HCT116 (cell line): ENCODE data around the gene CNTN4. TPM values are rescaled to one million over a fixed set of nuclear protein-coding genes. Genes with fewer than 3 reads are reported as not detected.

Experiments
- ATAC-seq: fragments of 200-7000 bp; cut with Tn5 transposase; 2 replicates; pipeline ENCODE4 v1.9.1; 2020; ENCODE audit warnings: mild to moderate bottlenecking, moderate library complexity
- BruUV-seq: library from RNA; stranded (reverse); fragments of 400-500 nt; replicated peaks from 2 replicates; lab custom pipeline; 2021; lab: Mats Ljungman, UMichigan
- CTCF ChIA-PET: fragments of 300-600 bp; sonication (Branson Sonifier 250); formaldehyde crosslinking; loops from one replicate; lab custom pipeline; 2021; ENCODE audit warnings: antibody characterized with exemption; lab: Charles Lee
- POLR2A ChIA-PET: fragments of 300-600, 350-600 bp; sonication (Branson Sonifier 250); formaldehyde crosslinking; loops from one replicate; lab custom pipeline; 2021; ENCODE audit warnings: antibody characterized with exemption; lab: Charles Lee
- RAD21 ChIA-PET, 2 experiments: fragments of 300-600 bp; sonication (Branson Sonifier 250); formaldehyde crosslinking; loops; one replicate each; lab custom pipeline; 2023; ENCODE audit warnings: low total read pairs in 2 of 2; ENCODE audit not compliant: uncharacterized antibody in 2 of 2, unreplicated experiment in 2 of 2, low non-redundant PET in 1 of 2; lab: Charles Lee
- DNase-seq: peaks from one replicate; pipeline ENCODE4 v3.0.0-alpha.2; 2010; ENCODE audit warnings: low read depth, low spot score
- H2AFZ ChIP-seq: fragments of 200-600 bp; shearing (Covaris generic), sonication (generic); 2 replicates; pipeline ENCODE4 v1.6.1; 2017; ENCODE audit warnings: low read depth, mixed run types, mixed read lengths, antibody characterized with exemption, low read length; ENCODE audit not compliant: poor library complexity, severe bottlenecking
- H3K27ac ChIP-seq: 2 replicates; pipeline ENCODE4 v1.5.1; 2012; ENCODE audit warnings: low read depth, low read length
- H3K27me3 ChIP-seq: fragments of 200-600 bp; sonication (generic); 2 replicates; pipeline ENCODE4 v1.6.1; 2016; ENCODE audit warnings: mixed run types, low read length, mixed read lengths; ENCODE audit not compliant: insufficient read depth
- H3K36me3 ChIP-seq, 2 experiments: fragments of 200-500 bp in 1 of 2; fragments of 200-600 bp in 1 of 2; sonication (Bioruptor generic) in 1 of 2; sonication (generic) in 1 of 2; 2 replicates each; pipeline versions ENCODE4 v1.5.1 to v1.6.1; 2014 to 2016; ENCODE audit warnings: low read length in 2 of 2, inconsistent platforms in 1 of 2, mixed read lengths in 1 of 2, mixed run types in 1 of 2; ENCODE audit not compliant: insufficient read depth in 2 of 2, control insufficient read depth in 1 of 2
- H3K4me1 ChIP-seq, 2 experiments: fragments of 200-600 bp in 1 of 2; sonication (generic) in 1 of 2; 2 replicates each; pipeline versions ENCODE4 v1.5.1 to v1.6.1; 2012 to 2017; ENCODE audit warnings: low read length in 2 of 2, inconsistent platforms in 1 of 2, mild to moderate bottlenecking in 1 of 2, mixed read lengths in 1 of 2, mixed run types in 1 of 2, moderate library complexity in 1 of 2; ENCODE audit not compliant: insufficient read depth in 2 of 2, control insufficient read depth in 1 of 2
- H3K4me2 ChIP-seq: fragments of 200-600 bp; sonication (generic); 2 replicates; pipeline ENCODE4 v1.6.1; 2017; ENCODE audit warnings: mixed run types, low read length, mixed read lengths
- H3K4me3 ChIP-seq, 2 experiments: fragments of 200-600 bp in 1 of 2; sonication (generic) in 1 of 2; replicated peaks in 1 of 2; 2 replicates each; pipeline ENCODE4 v1.5.1; 2011 to 2016; ENCODE audit warnings: low read length in 2 of 2, control low read depth in 1 of 2, low read depth in 1 of 2, mild to moderate bottlenecking in 1 of 2, mixed read lengths in 1 of 2, mixed run types in 1 of 2
- H3K79me2 ChIP-seq: fragments of 200-600 bp; sonication (generic); 2 replicates; pipeline ENCODE4 v1.6.1; 2017; ENCODE audit warnings: mild to moderate bottlenecking, mixed run types, low read length, moderate library complexity, mixed read lengths; ENCODE audit not compliant: insufficient read depth
- H3K9ac ChIP-seq: fragments of 200-600 bp; sonication (generic); 2 replicates; pipeline ENCODE4 v1.6.1; 2016; ENCODE audit warnings: low read length, mixed read lengths
- H3K9me2 ChIP-seq: fragments of 200-600 bp; sonication (generic), shearing (Covaris generic); 2 replicates; pipeline ENCODE4 v1.6.1; 2017; ENCODE audit warnings: mixed run types, mild to moderate bottlenecking, moderate library complexity; ENCODE audit not compliant: insufficient read depth
- H3K9me3 ChIP-seq, 2 experiments: fragments of 200-500 bp in 1 of 2; fragments of 200-600 bp in 1 of 2; sonication (Bioruptor generic) in 1 of 2; sonication (generic) in 1 of 2; 2 replicates each; pipeline ENCODE4 v1.6.1; 2014 to 2017; ENCODE audit warnings: low read length in 2 of 2, mixed read lengths in 2 of 2, inconsistent platforms in 1 of 2, low read depth in 1 of 2, mild to moderate bottlenecking in 1 of 2, mixed run types in 1 of 2, moderate library complexity in 1 of 2; ENCODE audit not compliant: control insufficient read depth in 1 of 2, insufficient read depth in 1 of 2
- H4K20me1 ChIP-seq: fragments of 200-600 bp; sonication (generic), shearing (Covaris generic); 2 replicates; pipeline ENCODE4 v1.6.1; 2017; ENCODE audit warnings: mixed run types, mild to moderate bottlenecking, moderate library complexity; ENCODE audit not compliant: insufficient read depth
- CEBPB ChIP-seq: IDR thresholded peaks from 2 replicates; pipeline ENCODE4 v1.6.1; 2012; ENCODE audit warnings: low read depth
- EZH2 ChIP-seq: fragments of 200-600 bp; sonication (generic); IDR thresholded peaks from 2 replicates; pipeline ENCODE4 v1.6.1; 2017; ENCODE audit warnings: antibody characterized with exemption, mixed run types
- FOSL1 ChIP-seq: IDR thresholded peaks from 2 replicates; pipeline ENCODE4 v1.6.1; 2012; ENCODE audit warnings: low read depth
- POLR2A ChIP-seq: IDR thresholded peaks from 2 replicates; pipeline ENCODE4 v1.7.0; 2011; ENCODE audit warnings: borderline replicate concordance; ENCODE audit not compliant: insufficient read depth, insufficient read length; ENCODE audit errors: extremely low read depth
- POLR2AphosphoS5 ChIP-seq: IDR thresholded peaks from 2 replicates; pipeline ENCODE4 v1.6.1; 2011; ENCODE audit warnings: mild to moderate bottlenecking, low read depth, low read length, moderate library complexity
- RAD21 ChIP-seq: IDR thresholded peaks from 2 replicates; pipeline ENCODE4 v1.6.1; 2012; ENCODE audit warnings: low read depth, mild to moderate bottlenecking
- SP1 ChIP-seq: IDR thresholded peaks from 2 replicates; pipeline ENCODE4 v1.6.1; 2012; ENCODE audit warnings: low read depth
- TCF7L2 ChIP-seq: IDR thresholded peaks from 2 replicates; pipeline ENCODE4 v1.7.0; 2011; ENCODE audit warnings: borderline replicate concordance, inconsistent platforms; ENCODE audit not compliant: insufficient read depth, insufficient read length; ENCODE audit errors: extremely low read depth
- ZNF274 ChIP-seq: fragments of 200-500 bp; sonication (Bioruptor generic); IDR thresholded peaks from 2 replicates; pipeline ENCODE4 v1.6.1; 2014; ENCODE audit warnings: mild to moderate bottlenecking, low read depth, low read length, inconsistent platforms
- intact Hi-C: fragments of 100-400 bp; cut with micrococcal nuclease; formaldehyde crosslinking; loops from 2 replicates; pipeline ENCODE4 v1.10.0; 2022
- total RNA-seq: library from RNA; stranded (reverse); gene quantifications from one replicate; pipeline ENCODE4 v1.2.1, GENCODE V29; 2021; ENCODE audit not compliant: unreplicated experiment
- TF ChIP-seq, protein P1 (sequence below): IDR thresholded peaks from 2 replicates; pipeline ENCODE4 v1.6.1; 2012
- TF ChIP-seq, protein P2 (sequence below), 3 experiments: fragments of 200-600 bp in 1 of 3; sonication (generic) in 1 of 3; IDR thresholded peaks in 2 of 3; conservative IDR thresholded peaks in 1 of 3; 2 replicates each; pipeline ENCODE4 v1.5.1; 2012 to 2017; ENCODE audit warnings: low read depth in 2 of 3, low read length in 2 of 3, antibody characterized with exemption in 1 of 3, borderline replicate concordance in 1 of 3, control low read depth in 1 of 3, mild to moderate bottlenecking in 1 of 3, mixed read lengths in 1 of 3, mixed run types in 1 of 3, moderate library complexity in 1 of 3; ENCODE audit not compliant: insufficient read depth in 1 of 3
- TF ChIP-seq, protein P3 (sequence below): IDR thresholded peaks from 2 replicates; pipeline ENCODE4 v1.6.1; 2011; ENCODE audit warnings: mild to moderate bottlenecking, low read length, moderate library complexity; ENCODE audit not compliant: insufficient replicate concordance; ENCODE audit errors: extremely low read depth

Gene CNTN4
- total RNA-seq, 1 experiment from 2014 or later = not detected

DNA sequence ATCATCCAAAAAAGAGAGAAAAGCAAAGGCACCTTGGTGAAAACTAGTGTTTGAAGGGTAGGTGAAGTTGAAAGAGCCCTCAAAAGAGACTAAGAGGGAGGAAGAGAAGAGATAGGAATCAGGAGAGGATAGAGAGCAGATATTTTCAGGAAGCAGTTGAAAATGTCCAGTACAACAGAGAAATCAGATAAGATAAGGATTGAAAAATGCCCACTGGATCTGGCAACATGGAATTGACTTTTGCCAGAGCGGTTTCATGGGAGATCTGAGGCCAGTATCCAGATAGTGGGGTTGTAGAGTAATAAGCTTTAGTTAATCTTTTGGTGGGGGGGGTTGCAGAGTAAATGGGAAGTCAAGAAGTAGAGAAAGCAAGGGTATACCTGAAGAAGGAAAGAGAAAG lies 674.1 kb downstream of the CNTN4 start:
- POLR2A ChIA-PET = no interaction called here
- no peak overlapping the region for H3K4me3 ChIP-seq
- peaks cover 10 to 18% of the 10 kb centered on the region in 2 experiments; a peak in 2 of 4 replicates for H3K9me3 ChIP-seq
- TF ChIP-seq CEBPB (no peak), ZNF274 (no peak)
- TF ChIP-seq, protein P1, sequence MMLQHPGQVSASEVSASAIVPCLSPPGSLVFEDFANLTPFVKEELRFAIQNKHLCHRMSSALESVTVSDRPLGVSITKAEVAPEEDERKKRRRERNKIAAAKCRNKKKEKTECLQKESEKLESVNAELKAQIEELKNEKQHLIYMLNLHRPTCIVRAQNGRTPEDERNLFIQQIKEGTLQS = no peak
- TF ChIP-seq, all 23 proteins: peak for 0
- DNase-seq (no peak), ATAC-seq (no peak)
- Histone ChIP-seq H2AFZ (no peak overlapping the region), H4K20me1 (no peaks in the 10 kb centered on the region), H3K9ac (no peak overlapping the region), H3K4me2 (no peak overlapping the region), H3K9me2 (no peaks in the 10 kb centered on the region), H3K27ac (no peak overlapping the region), H3K27me3 (no peaks in the 10 kb centered on the region), H3K36me3 (no peaks in the 10 kb centered on the region), H3K4me1 (no peaks in the 10 kb centered on the region), H3K79me2 (no peaks in the 10 kb centered on the region)
- ChIA-PET RAD21 (no interaction called here), CTCF (no interaction called here)
- intact Hi-C loops = no loop called here
- BruUV-seq = no TSS peak

DNA sequence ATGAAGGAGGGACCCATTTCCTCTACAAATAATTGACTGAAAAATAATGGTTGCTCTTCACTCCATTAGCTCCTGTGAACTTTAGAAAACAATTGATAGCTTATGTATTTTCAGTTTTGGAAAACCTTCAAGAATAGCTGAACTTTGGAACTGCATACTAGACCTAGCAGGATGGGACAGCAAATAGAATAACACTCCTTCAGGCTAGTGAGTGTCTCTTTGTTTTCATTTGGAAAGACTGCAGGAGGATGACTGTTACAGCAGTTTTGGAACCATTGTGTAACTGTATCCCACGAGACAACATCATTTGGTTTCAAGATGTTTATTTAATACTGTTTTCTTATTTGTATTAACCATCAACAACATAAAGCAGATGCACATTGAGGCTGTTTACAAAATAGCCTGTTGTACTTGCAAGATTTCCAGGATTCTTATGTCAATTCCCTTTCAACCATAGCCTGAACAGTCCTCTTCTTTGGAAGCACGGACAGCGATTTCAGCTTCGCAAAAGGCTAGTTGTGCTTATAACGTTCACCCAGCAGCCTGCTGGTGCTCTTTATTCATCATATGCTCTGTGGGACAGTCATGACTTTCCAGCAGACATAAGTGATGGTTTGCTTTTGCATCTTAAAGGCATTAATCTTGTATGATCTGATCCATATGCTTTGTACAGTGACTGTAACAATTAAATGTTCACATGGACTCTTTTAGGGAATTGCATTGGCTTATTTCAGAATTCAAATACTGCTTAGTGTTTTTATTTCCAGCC lies 676.0 kb downstream of the CNTN4 start:
- DNase-seq = no peak
- POLR2A ChIA-PET = no interaction called here
- no peak for TF ChIP-seq ZNF274
- TF ChIP-seq SP1 = no peak
- TF ChIP-seq EZH2 = no peak
- no peak for TF ChIP-seq FOSL1
- TF ChIP-seq POLR2A = no peak
- TF ChIP-seq, protein P2, sequence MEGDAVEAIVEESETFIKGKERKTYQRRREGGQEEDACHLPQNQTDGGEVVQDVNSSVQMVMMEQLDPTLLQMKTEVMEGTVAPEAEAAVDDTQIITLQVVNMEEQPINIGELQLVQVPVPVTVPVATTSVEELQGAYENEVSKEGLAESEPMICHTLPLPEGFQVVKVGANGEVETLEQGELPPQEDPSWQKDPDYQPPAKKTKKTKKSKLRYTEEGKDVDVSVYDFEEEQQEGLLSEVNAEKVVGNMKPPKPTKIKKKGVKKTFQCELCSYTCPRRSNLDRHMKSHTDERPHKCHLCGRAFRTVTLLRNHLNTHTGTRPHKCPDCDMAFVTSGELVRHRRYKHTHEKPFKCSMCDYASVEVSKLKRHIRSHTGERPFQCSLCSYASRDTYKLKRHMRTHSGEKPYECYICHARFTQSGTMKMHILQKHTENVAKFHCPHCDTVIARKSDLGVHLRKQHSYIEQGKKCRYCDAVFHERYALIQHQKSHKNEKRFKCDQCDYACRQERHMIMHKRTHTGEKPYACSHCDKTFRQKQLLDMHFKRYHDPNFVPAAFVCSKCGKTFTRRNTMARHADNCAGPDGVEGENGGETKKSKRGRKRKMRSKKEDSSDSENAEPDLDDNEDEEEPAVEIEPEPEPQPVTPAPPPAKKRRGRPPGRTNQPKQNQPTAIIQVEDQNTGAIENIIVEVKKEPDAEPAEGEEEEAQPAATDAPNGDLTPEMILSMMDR (IDR thresholded peaks at IDR 0.05 in 2 of 3, conservative IDR thresholded peaks at IDR 0.05 in 1 of 3; ENCODE audit: borderline replicate concordance in 1 of 3, insufficient read depth in 1 of 3, low read depth in 2 of 3, low read length in 2 of 3) = no peak
- TF ChIP-seq, protein P1 = no peak
- no peak for TF ChIP-seq POLR2AphosphoS5
- no peak for TF ChIP-seq TCF7L2
- TF ChIP-seq, protein P3, sequence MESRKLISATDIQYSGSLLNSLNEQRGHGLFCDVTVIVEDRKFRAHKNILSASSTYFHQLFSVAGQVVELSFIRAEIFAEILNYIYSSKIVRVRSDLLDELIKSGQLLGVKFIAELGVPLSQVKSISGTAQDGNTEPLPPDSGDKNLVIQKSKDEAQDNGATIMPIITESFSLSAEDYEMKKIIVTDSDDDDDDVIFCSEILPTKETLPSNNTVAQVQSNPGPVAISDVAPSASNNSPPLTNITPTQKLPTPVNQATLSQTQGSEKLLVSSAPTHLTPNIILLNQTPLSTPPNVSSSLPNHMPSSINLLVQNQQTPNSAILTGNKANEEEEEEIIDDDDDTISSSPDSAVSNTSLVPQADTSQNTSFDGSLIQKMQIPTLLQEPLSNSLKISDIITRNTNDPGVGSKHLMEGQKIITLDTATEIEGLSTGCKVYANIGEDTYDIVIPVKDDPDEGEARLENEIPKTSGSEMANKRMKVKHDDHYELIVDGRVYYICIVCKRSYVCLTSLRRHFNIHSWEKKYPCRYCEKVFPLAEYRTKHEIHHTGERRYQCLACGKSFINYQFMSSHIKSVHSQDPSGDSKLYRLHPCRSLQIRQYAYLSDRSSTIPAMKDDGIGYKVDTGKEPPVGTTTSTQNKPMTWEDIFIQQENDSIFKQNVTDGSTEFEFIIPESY = no peak
- TF ChIP-seq RAD21 = no peak
- BruUV-seq = no TSS peak
- H3K4me2 ChIP-seq = no peak overlapping the region
- H2AFZ ChIP-seq = no peak overlapping the region
- H3K4me3 ChIP-seq = no peak overlapping the region
- ATAC-seq = no peak
- no peaks in the 10 kb centered on the region for H4K20me1 ChIP-seq
- no peaks in the 10 kb centered on the region for H3K79me2 ChIP-seq
- H3K9me2 ChIP-seq = no peaks in the 10 kb centered on the region
- H3K9ac ChIP-seq = no peak overlapping the region
- H3K27ac ChIP-seq = no peak overlapping the region
- H3K27me3 ChIP-seq = no peaks in the 10 kb centered on the region
- H3K36me3 ChIP-seq = no peaks in the 10 kb centered on the region
- RAD21 ChIA-PET = no interaction called here
- H3K9me3 ChIP-seq = peaks cover 10 to 18% of the 10 kb centered on the region in 2 experiments; a peak in 2 of 4 replicates
- intact Hi-C loops = no loop called here
- no peaks in the 10 kb centered on the region for H3K4me1 ChIP-seq
- CTCF ChIA-PET = no interaction called here
